Ureter (tissue), 1 donor: ENCODE results near the gene CGN. TPM values are rescaled to one million over a fixed set of nuclear protein-coding genes. Genes with fewer than 3 reads are reported as not detected.

Experiments
- DNase-seq: peaks from one replicate; pipeline ENCODE4 v3.0.0-alpha.2; 2020; ENCODE audit warnings: low spot score
- total RNA-seq: library from RNA; stranded (reverse); gene quantifications from one replicate; pipeline ENCODE4 v1.2.4, GENCODE V29; 2023
- donor health status: DM: yes; HTN: yes; CAD: no.

The CGN gene
- total RNA-seq, 1 donor from 2014 or later, result 67.4 TPM

DNA sequence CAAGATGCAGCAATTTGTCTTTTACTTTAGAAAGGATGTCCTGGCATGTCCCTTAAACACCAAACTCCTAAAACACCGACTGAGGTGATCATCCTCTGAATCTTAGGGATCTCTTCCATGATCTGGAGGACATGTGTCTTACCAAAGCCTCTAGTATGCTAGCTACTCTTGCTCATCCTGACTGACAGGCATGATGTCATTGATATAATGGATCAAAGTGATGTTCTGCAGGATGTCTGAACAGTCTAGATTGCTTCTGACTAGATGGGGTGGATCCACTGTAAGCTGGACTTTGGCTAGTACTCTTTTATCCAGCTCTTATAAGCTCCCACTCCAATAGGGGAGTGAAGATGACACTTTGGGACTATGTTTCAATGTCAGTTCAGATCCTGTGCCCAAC is 11.3 kb upstream of the CGN start:
- no peak for DNase-seq

- no peak for DNase-seq
Observed at GRCh38 chr1:151501474-151501873, 9.7 kb upstream of the CGN start.

DNA sequence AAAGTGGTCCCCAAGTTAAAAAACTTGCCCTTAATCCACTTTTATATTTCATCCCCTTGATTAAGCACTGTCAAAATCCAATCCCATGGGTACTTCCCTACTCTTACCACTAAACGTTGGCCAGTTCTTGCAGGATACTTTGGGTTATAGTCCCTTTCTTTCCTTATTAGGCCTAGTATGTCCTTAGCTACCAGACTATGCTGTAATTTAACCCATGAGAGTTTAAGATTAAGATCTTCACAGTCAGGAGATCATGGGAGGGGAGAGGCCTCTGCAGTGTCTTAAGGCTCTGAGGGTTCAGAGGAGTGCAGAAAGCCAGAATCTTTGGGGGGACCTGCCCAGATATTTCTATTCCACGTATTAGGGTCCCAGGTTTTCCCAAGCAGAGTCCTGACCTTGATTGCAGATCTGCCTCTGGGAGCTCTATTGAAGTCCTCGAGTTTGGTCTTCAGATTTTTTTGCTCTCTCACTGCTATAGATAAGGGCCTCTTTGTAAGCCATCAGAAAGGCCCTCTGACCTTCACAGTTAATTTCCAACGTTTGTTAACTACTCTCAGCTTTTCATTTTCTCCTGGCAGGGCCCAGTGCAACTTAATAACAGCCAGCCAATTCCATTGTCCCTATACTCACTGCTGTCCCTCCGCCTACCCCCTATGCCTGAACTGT is 9.0 kb upstream of the CGN start:
- no peak for DNase-seq

- no peak for DNase-seq
Observed at GRCh38 chr1:151502859-151503780, 8.1 kb upstream of the CGN start.

GRCh38 chr1:151504252-151504651 is 6.9 kb upstream of the CGN start:
- DNase-seq, result no peak

GRCh38 chr1:151504759-151505158 is 6.4 kb upstream of the CGN start:
- no peak for DNase-seq

DNA sequence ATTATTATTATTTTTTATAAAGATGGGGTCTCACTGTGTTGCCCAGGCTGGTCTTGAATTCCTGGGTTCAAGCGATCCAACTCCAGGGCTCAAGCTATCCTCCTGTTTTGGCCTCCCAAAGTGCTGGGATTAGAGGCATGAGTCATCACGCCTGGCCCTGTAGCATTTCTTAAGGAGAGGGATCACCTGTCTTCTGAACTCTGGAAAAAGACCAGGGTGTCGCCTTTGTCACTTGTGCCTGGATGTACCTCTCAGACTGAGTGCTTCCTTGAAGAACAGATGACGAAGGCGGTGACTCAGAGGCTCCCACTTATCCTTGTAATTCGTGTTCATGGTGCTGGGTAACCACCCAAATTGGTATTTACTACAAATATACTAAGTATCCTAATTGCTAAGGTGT is 2.4 kb upstream of the CGN start:
- no peak for DNase-seq

DNA sequence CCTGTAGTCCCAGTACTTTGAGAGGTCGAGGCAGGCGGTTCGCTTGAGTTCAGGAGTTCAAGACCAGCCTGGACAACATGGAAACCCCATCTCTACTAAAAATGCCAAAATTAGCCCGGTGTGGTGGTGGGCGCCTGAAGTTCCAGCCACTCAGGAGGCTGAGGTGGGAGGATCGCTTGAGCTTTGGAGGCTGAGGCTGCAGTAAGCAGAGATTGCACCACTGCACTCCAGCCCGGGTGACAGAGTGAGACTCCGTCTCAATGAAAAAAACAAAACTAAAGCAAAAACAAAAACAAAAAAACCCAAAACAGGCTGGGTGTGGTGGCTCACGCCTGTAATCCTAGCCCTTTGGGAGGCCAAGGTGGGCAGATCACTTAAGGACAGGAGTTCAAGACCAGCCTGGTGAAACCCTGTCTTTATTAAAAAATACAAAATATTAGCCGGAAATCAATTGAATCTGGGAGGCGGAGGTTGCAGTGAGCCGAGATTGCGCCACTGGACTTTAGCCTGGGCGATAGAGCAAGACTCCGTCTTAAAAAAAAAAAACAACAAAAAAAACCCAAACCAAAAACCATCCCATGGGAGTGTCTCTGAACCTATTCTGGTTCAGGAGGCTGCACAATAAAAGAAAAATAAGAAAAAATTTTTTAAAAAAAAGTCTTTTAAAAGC is 1.7 kb upstream of the CGN start:
- DNase-seq, result no peak

GRCh38 chr1:151510020-151510405 is 1.2 kb upstream of the CGN start:
- no peak for DNase-seq

GRCh38 chr1:151510614-151510956 is 602 bp upstream of the CGN start:
- no peak for DNase-seq

DNA sequence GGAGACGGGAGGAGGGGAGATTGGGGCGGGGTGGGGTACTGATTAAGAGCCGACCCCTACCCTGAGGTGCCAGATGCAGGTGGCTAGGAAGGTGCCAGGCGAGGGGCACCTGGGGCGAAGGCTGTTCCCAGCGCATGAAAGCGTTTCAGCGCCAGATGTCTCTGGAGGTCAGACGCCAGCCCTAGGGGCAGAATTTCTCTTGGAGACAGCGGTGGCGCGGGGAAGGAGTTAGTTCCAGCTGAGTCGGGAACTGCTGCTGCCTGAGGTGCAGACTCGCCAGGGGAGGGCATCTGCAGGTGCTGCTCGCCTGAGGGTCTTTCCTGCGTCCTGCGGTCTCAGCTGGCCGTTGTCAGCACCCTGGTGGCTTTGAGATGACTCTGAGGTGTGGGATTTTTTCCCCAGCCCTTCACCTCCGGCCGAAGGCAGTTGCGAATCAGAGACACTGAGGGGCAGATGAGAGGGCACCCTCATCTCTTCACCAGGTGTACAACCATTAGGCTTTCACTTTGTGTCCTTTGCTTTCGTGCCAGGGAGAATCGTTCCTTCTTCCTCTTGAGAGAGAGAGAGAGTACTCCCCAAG is 539 bp downstream of the CGN start:
- peak; percentile 54 for DNase-seq

- no peak for DNase-seq
Observed at GRCh38 chr1:151512326-151512725, 1.1 kb downstream of the CGN start.

DNA sequence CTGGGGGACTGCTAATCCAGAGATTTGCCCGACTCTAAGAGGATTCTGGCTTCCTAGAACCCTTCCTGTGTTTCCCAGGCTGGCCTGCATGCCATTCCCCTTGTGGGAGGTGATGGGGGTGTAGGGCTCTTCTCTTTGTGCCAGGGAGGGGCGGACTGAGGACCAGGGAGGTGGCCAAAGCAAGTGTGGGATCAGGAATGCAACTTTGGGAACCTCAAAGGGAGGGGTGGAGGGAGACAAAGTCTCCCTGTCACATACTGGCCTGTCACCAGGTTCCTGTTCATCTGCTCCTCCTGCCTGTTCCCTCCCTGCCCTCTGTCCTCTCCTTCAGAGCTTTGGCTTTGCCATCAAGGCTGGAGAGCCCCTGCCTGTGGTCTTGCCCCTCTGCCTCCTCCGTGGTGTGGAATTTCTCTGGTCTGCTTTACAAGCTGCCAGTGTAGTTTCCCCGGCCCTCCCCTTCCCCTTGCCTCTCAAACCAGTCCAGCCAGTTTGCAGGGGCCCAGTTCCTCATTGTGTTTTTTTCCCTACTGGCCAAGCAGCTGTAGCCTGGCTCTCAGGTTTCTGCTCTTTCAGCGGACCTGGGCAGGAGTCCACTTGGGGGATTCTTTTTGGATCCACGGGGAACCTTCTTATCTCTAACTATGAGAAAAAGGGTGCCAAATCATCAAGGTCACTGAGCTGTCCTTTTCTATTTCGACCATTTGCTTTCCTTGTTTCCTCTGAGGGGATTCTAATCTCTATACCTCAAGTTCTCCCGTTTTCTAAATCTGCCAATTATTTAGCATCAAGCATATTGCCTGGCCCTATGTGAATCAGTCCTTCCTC is 1.8 kb downstream of the CGN start:
- peak; percentile 84 for DNase-seq

DNA sequence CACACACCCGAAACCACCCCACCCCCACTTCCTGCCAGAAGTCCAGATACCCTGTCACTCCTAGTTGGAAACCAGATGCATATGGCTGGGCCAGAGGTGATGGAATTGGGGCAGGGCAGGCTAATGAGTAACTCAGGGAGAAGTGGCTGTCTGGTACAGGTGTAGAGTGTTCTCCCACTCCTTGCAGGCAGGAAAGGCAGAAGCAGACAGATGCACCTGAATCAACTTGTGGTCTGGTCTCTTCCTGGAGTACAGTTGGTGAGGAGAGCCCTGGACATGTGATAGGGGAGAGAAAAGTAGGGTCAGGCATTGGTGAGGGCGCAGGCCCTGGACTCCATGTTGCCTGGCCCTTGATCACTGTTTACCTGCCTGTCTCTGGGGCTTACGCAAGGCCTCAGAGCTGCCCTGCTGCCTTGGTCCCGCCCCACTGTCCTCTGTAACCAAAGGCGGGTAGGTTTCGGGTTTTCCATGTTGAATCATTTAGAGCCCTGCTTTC is 2.5 kb downstream of the CGN start:
- peak; percentile 87 for DNase-seq

DNA sequence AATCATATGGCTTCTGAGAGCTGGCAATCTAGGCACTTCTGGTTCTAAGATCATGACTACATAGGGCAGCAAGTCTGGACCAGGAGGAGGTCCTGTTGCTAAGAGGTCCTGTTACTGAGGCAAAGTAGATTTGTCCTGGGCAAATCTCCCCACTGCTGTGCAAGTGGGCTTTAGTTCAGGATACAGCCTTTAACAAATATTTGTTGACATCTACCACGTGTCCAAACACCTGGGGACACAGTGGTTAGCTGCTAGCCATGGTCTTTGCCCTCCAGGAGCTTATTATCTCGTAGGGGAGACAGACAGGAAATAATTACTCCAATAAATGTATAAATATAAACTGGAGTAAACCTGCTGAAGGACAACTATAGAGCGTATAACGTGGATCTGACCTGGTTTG is 3.2 kb downstream of the CGN start:
- DNase-seq, result no peak

DNA sequence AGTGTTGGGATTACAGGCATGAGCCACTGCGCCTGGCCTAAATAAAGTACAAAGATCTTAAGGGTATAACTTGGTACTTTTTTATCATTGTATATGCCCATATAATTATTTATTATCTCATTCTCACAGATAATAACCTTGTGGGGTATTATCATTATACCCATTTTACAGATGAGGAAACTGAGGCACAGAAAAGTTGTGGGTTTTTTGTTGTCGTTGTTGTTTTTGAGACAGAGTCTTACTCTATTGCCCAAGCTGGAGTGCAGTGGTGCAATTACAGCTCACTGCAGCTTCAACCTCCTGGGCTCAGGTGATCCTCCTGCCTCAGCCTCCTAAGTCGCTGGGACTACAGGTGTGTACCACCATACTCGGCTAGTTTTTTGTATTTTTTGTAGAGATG is 4.1 kb downstream of the CGN start:
- DNase-seq, result no peak

GRCh38 chr1:151516031-151516511 is 4.9 kb downstream of the CGN start:
- DNase-seq, result no peak

- no peak for DNase-seq
Observed at GRCh38 chr1:151518431-151518830, 7.2 kb downstream of the CGN start.

DNA sequence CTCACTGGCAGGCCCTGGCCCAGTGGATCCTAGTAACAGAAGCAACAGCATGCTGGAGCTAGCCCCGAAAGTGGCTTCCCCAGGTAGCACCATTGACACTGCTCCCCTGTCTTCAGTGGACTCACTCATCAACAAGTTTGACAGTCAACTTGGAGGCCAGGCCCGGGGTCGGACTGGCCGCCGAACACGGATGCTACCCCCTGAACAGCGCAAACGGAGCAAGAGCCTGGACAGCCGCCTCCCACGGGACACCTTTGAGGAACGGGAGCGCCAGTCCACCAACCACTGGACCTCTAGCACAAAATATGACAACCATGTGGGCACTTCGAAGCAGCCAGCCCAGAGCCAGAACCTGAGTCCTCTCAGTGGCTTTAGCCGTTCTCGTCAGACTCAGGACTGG is 7.7 kb downstream of the CGN start:
- no peak for DNase-seq

DNA sequence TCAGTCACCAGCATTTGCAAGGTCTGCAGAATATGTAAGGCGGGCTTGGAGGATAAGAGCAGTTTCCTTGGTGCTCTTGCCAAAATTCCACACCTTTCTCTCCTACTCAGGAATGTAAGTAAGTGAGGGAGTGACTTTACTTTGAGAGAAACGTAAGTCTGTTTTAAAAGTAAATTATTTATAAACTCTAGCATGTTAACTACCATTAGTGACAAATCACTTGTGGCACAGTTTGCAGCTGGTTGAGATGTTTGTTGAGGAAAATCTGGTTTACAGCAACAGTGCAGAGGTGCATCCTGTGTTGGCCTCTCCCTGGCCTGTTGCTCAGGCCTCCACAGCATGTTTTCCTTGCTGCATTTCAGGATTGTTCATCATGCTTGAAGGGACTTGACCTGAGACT is 8.5 kb downstream of the CGN start:
- DNase-seq, result no peak

GRCh38 chr1:151520359-151520758 is 9.2 kb downstream of the CGN start:
- no peak for DNase-seq
